ENCODE measurements around the gene TLR5. TPM values are rescaled to one million over a fixed set of nuclear protein-coding genes. Genes with fewer than 3 reads are reported as not detected.

TLR5 gene
- total RNA-seq, 5 donors from 2014 or later (not counting 1 experiment from before 2014, with no cell fraction given) = 2.5 to 8.1 (median 3.8) TPM

DNA sequence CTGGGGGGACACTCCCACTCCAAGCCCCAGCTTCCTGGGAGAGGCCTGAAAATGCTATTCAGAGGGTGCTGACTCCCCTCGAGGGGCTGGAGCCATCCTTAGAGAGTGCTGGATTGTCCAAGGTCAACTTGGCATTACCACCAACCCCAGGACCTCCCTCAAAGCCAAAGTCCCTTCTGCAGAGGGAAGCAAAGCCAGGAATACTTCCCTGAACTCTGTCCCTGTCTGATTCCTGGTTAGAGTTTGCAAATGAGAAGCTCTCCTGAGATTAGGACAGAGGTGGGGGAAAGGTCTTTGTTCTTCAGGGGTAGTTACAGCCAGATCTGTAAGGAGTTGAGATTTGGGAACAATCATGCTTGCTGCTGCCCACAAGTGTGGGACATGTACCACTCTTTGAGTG is 45.3 kb downstream of the TLR5 start:
- H3K27ac Mint-ChIP-seq = no peak overlapping the region
- H3K27me3 ChIP-seq (replicated peaks in 1 of 2; ENCODE audit: control insufficient read depth in 2 of 2, extremely low read depth in 1 of 2, insufficient read depth in 2 of 2, low read length in 1 of 2) = peaks cover 0 to 16% of the 10 kb centered on the region in 2 experiments
- peaks cover 4 to 15% (median 6%) of the 10 kb centered on the region in 3 donors for H3K9me3 Mint-ChIP-seq
- H3K4me3 ChIP-seq (ENCODE audit: control insufficient read depth in 1 of 2, extremely low read depth in 1 of 2, low read length in 1 of 2) = no peak overlapping the region
- DNase-seq = no peak
- H3K9me3 ChIP-seq = no peaks in the 10 kb centered on the region
- H3K36me3 Mint-ChIP-seq = no peaks in the 10 kb centered on the region
- H3K27me3 Mint-ChIP-seq = peaks cover 4 to 5% of the 10 kb centered on the region in 2 donors
- no peak overlapping the region for H3K4me3 Mint-ChIP-seq
- H3K36me3 ChIP-seq (ENCODE audit: control insufficient read depth in 2 of 2, extremely low read depth in 1 of 2, insufficient read depth in 1 of 2, low read length in 1 of 2) = no peaks in the 10 kb centered on the region
- no peak overlapping the region for H3K27ac ChIP-seq (ENCODE audit: low read length)
- H3K4me1 Mint-ChIP-seq = no peaks in the 10 kb centered on the region
- ATAC-seq (replicated peaks in 1 of 4) = no peak
- no CpG with 5 or more reads among the region's 1 CpG for WGBS (ENCODE audit: insufficient coverage)
- CTCF ChIA-PET = interaction anchor here in 1 of 2 donors (0.6 kb wide), 1 partner anchor 1786 kb away, joined by 5 read pairs; no protein-coding TSS in a partner anchor
- no peaks in the 10 kb centered on the region for H3K4me1 ChIP-seq (ENCODE audit: control insufficient read depth in 1 of 2, extremely low read depth in 1 of 2, insufficient read depth in 2 of 2, low read length in 2 of 2)
- POLR2A ChIA-PET = no interaction called here

DNA sequence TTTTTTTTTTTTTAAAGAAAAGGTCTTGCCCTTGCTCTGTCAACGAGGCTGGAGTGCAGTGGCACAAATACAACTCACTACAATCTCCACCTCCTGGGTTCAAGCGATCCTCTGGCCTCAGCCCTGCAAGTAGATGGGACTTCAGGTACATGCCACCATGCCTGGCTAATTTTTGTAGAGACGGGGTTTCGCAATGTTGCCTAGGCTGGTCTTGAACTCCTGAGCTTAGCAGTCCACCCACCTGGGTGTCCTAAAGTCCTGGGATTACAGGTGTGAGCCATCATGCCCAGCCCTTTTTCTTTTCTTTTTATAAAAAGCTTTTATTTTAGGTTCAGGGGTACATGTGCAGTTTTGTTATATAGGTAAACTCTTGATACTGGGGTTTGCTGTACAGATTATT is 47.2 kb downstream of the TLR5 start:
- ChIA-PET CTCF (no interaction called here), POLR2A (interaction anchor here in 1 of 2 donors (0.6 kb wide), 1 partner anchor 1395 kb away, joined by 5 read pairs; no protein-coding TSS in a partner anchor)
- 37% methylated on average over 2 of the region's 4 CpGs for WGBS (ENCODE audit: insufficient coverage)
- Histone ChIP-seq H3K4me3 (ENCODE audit: control insufficient read depth in 1 of 2, extremely low read depth in 1 of 2, low read length in 1 of 2) (no peak overlapping the region), H3K4me1 (ENCODE audit: control insufficient read depth in 1 of 2, extremely low read depth in 1 of 2, insufficient read depth in 2 of 2, low read length in 2 of 2) (no peaks in the 10 kb centered on the region), H3K36me3 (ENCODE audit: control insufficient read depth in 2 of 2, extremely low read depth in 1 of 2, insufficient read depth in 1 of 2, low read length in 1 of 2) (no peaks in the 10 kb centered on the region), H3K27ac (ENCODE audit: low read length) (no peak overlapping the region), H3K27me3 (replicated peaks in 1 of 2; ENCODE audit: control insufficient read depth in 2 of 2, extremely low read depth in 1 of 2, insufficient read depth in 2 of 2, low read length in 1 of 2) (peaks cover 0 to 16% of the 10 kb centered on the region in 2 experiments), H3K9me3 (no peaks in the 10 kb centered on the region)
- Mint-ChIP-seq H3K4me3 (no peak overlapping the region), H3K27me3 (peaks cover 0 to 2% of the 10 kb centered on the region in 2 donors), H3K27ac (no peak overlapping the region), H3K9me3 (peaks cover 4 to 8% (median 6%) of the 10 kb centered on the region in 3 donors), H3K36me3 (no peaks in the 10 kb centered on the region), H3K4me1 (no peaks in the 10 kb centered on the region)
- no peak for ATAC-seq (replicated peaks in 1 of 4)
- DNase-seq = no peak

GRCh38 chr1:223091896-223092295 is 51.2 kb downstream of the TLR5 start:
- Histone ChIP-seq H3K9me3 (no peaks in the 10 kb centered on the region), H3K36me3 (ENCODE audit: control insufficient read depth in 2 of 2, extremely low read depth in 1 of 2, insufficient read depth in 1 of 2, low read length in 1 of 2) (no peaks in the 10 kb centered on the region), H3K4me1 (ENCODE audit: control insufficient read depth in 1 of 2, extremely low read depth in 1 of 2, insufficient read depth in 2 of 2, low read length in 2 of 2) (no peaks in the 10 kb centered on the region), H3K27me3 (replicated peaks in 1 of 2; ENCODE audit: control insufficient read depth in 2 of 2, extremely low read depth in 1 of 2, insufficient read depth in 2 of 2, low read length in 1 of 2) (peaks cover 0 to 13% of the 10 kb centered on the region in 2 experiments), H3K4me3 (ENCODE audit: control insufficient read depth in 1 of 2, extremely low read depth in 1 of 2, low read length in 1 of 2) (no peak overlapping the region), H3K27ac (ENCODE audit: low read length) (no peak overlapping the region)
- ATAC-seq (replicated peaks in 1 of 4) (no peak), DNase-seq (no peak)
- no peaks in the 10 kb centered on the region for H3K9me3 Mint-ChIP-seq
- H3K36me3 Mint-ChIP-seq = no peaks in the 10 kb centered on the region
- ChIA-PET POLR2A (no interaction called here), CTCF (no interaction called here)
- H3K27me3 Mint-ChIP-seq = no peaks in the 10 kb centered on the region
- H3K27ac Mint-ChIP-seq = no peak overlapping the region
- H3K4me1 Mint-ChIP-seq = peaks cover 7 to 9% (median 7%) of the 10 kb centered on the region in 3 donors
- no peak overlapping the region for H3K4me3 Mint-ChIP-seq
- 93% methylated on average over 6 of the region's 6 CpGs for WGBS (ENCODE audit: insufficient coverage)

- H3K27ac Mint-ChIP-seq = no peak overlapping the region
- no peaks in the 10 kb centered on the region for H3K36me3 Mint-ChIP-seq
Observed at GRCh38 chr1:223089250-223089649, 53.8 kb downstream of the TLR5 start.

DNA sequence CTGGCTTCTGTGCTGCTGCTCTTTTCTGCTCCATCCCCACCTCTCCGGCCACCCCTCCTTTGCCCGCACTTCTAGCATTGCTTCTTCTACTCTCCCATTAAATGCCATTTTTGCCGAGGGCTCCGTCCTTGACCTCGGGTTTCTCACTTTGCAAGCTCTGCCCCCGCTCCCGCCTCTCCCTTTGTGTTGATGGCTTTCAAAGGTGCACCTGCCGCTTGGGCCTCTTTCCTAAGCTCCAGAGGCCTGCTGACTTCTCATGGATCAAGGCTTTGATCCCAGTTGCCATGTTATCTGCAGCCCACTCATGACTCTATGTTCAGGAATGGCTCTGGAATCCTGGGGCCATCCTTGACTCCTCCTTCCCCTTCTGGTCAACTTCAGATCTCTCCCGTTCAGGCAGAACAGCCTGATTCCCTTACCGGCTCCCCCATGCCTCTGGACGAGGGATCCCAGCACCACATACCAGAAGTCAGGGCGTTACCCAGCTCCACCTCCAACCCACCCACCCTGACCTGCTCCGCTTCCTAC is 54.3 kb downstream of the TLR5 start:
- ChIA-PET POLR2A (no interaction called here), CTCF (interaction anchor here (0.5 to 1.9 kb wide), 3 partner anchors 35 to 625 kb away, joined by 4 to 14 read pairs (median 7); no protein-coding TSS in a partner anchor)
- H3K36me3 ChIP-seq (ENCODE audit: control insufficient read depth in 2 of 2, extremely low read depth in 1 of 2, insufficient read depth in 1 of 2, low read length in 1 of 2) = no peaks in the 10 kb centered on the region
- no peak overlapping the region for H3K27ac ChIP-seq (ENCODE audit: low read length)
- Mint-ChIP-seq H3K27ac (no peak overlapping the region), H3K36me3 (no peaks in the 10 kb centered on the region), H3K4me3 (no peak overlapping the region), H3K9me3 (no peaks in the 10 kb centered on the region), H3K4me1 (peaks cover 8 to 11% (median 9%) of the 10 kb centered on the region in 3 donors), H3K27me3 (no peaks in the 10 kb centered on the region)
- H3K9me3 ChIP-seq = no peaks in the 10 kb centered on the region
- DNase-seq (no peak), ATAC-seq (replicated peaks in 1 of 4) (no peak)
- whole genome bisulfite sequencing (ENCODE audit: insufficient coverage) = 91% methylated on average over 13 of the region's 13 CpGs
- no peaks in the 10 kb centered on the region for H3K4me1 ChIP-seq (ENCODE audit: control insufficient read depth in 1 of 2, extremely low read depth in 1 of 2, insufficient read depth in 2 of 2, low read length in 2 of 2)
- H3K27me3 ChIP-seq (replicated peaks in 1 of 2; ENCODE audit: control insufficient read depth in 2 of 2, extremely low read depth in 1 of 2, insufficient read depth in 2 of 2, low read length in 1 of 2) = peaks cover 0 to 6% of the 10 kb centered on the region in 2 experiments
- no peak overlapping the region for H3K4me3 ChIP-seq (ENCODE audit: control insufficient read depth in 1 of 2, extremely low read depth in 1 of 2, low read length in 1 of 2)

More at GRCh38 chr1:223089250-223089649, 53.8 kb downstream of the TLR5 start:
- DNase-seq (no peak), ATAC-seq (replicated peaks in 1 of 4) (no peak)
- Histone ChIP-seq H3K4me1 (ENCODE audit: control insufficient read depth in 1 of 2, extremely low read depth in 1 of 2, insufficient read depth in 2 of 2, low read length in 2 of 2) (no peaks in the 10 kb centered on the region), H3K36me3 (ENCODE audit: control insufficient read depth in 2 of 2, extremely low read depth in 1 of 2, insufficient read depth in 1 of 2, low read length in 1 of 2) (no peaks in the 10 kb centered on the region), H3K27me3 (replicated peaks in 1 of 2; ENCODE audit: control insufficient read depth in 2 of 2, extremely low read depth in 1 of 2, insufficient read depth in 2 of 2, low read length in 1 of 2) (peaks cover 0 to 10% of the 10 kb centered on the region in 2 experiments), H3K27ac (ENCODE audit: low read length) (no peak overlapping the region), H3K4me3 (ENCODE audit: control insufficient read depth in 1 of 2, extremely low read depth in 1 of 2, low read length in 1 of 2) (no peak overlapping the region), H3K9me3 (no peaks in the 10 kb centered on the region)
- Mint-ChIP-seq H3K9me3 (no peaks in the 10 kb centered on the region), H3K4me3 (no peak overlapping the region), H3K4me1 (peaks cover 8 to 11% (median 9%) of the 10 kb centered on the region in 3 donors), H3K27me3 (no peaks in the 10 kb centered on the region)
- ChIA-PET CTCF (interaction anchor here (0.6 to 1.9 kb wide), 7 partner anchors 35 to 625 kb away, joined by 3 to 7 read pairs (median 4); no protein-coding TSS in a partner anchor), POLR2A (interaction anchor here in 1 of 2 donors (0.6 kb wide), 1 partner anchor 642 kb away, joined by 3 read pairs; no protein-coding TSS in a partner anchor)
- WGBS (ENCODE audit: insufficient coverage) = 90% methylated on average over 11 of the region's 11 CpGs

DNA sequence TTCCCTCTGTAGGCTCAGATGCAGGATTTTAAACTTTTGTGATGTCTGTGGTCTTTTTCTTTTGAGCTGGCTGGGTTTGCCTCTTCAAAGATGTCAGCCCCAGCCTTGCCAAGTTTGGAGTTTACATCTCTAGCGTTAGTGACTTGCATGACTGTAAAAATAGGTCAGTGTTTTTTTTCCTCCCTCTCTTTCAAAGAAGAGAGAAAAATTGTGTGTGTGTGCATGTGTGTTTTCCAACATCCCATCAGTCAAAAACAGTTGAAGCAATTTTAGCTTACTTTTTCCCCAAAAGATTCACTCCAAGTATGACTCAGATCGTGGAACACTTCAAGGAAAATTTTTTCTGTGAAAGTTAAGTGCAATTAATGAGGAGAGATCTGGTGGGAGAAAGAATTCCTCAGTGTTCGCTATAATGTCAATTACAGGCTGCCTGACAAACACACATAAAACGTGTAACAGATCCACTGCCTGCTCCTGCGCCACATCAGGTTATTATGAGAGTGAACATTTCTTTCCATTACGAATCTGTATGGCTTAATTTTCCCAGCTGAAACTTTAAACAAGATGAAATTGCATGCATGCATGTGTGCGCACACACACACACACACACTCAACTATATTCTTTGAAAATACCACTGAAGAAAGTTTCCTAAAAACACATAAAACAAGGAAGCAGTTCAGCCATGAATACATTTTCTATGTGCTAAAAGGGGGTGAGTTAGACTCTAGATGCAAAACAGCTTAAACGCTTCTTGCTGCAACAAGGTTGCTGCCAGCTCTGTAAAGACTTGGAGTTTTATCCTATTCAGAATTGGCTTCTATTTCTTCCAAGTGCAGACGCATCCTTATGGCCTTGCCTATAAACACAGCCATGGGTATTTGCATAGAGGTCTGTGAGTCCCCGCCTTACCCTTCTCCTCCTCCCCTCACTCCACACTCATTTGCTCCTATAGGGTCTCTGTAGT is 55.5 kb downstream of the TLR5 start:
- no peaks in the 10 kb centered on the region for H3K36me3 ChIP-seq (ENCODE audit: control insufficient read depth in 2 of 2, extremely low read depth in 1 of 2, insufficient read depth in 1 of 2, low read length in 1 of 2)
- no peaks in the 10 kb centered on the region for H3K4me1 ChIP-seq (ENCODE audit: control insufficient read depth in 1 of 2, extremely low read depth in 1 of 2, insufficient read depth in 2 of 2, low read length in 2 of 2)
- H3K36me3 Mint-ChIP-seq = no peaks in the 10 kb centered on the region
- no peaks in the 10 kb centered on the region for H3K9me3 Mint-ChIP-seq
- H3K27ac Mint-ChIP-seq = peak overlapping the region in 1 of 2 donors; percentile 50
- ChIA-PET POLR2A (no interaction called here), CTCF (interaction anchor here (0.5 to 0.6 kb wide), 2 partner anchors 93 to 1234 kb away, joined by 3 read pairs; no protein-coding TSS in a partner anchor)
- no peaks in the 10 kb centered on the region for H3K27me3 Mint-ChIP-seq
- WGBS (ENCODE audit: insufficient coverage) = 60% methylated on average over 1 of the region's 10 CpGs
- DNase-seq (no peak), ATAC-seq (replicated peaks in 1 of 4) (no peak)
- H3K27ac ChIP-seq (ENCODE audit: low read length) = no peak overlapping the region
- H3K4me3 Mint-ChIP-seq = no peak overlapping the region
- no peaks in the 10 kb centered on the region for H3K9me3 ChIP-seq
- peaks cover 0 to 6% of the 10 kb centered on the region in 2 experiments for H3K27me3 ChIP-seq (replicated peaks in 1 of 2; ENCODE audit: control insufficient read depth in 2 of 2, extremely low read depth in 1 of 2, insufficient read depth in 2 of 2, low read length in 1 of 2)
- H3K4me3 ChIP-seq (ENCODE audit: control insufficient read depth in 1 of 2, extremely low read depth in 1 of 2, low read length in 1 of 2) = no peak overlapping the region
- peaks cover 8 to 11% (median 9%) of the 10 kb centered on the region in 3 donors for H3K4me1 Mint-ChIP-seq
